K562 (cell line): ENCODE measurements around the gene MYL6B. TPM values are rescaled to one million over a fixed set of nuclear protein-coding genes. Genes with fewer than 3 reads are reported as not detected.
A peak's percentile ranks its signal among the peaks of the same experiment; 100 is the strongest.

ENCODE experiments used
- CC2D1A ChIP-seq: fragments of 450-650 bp; IDR thresholded peaks from 2 replicates; pipeline ENCODE4 v1.6.1; 2017; ENCODE audit warnings: mild to moderate bottlenecking
- JUN ChIP-seq, 2 experiments: sonication (generic) in 1 of 2; formaldehyde crosslinking in 1 of 2; IDR thresholded peaks; 2 replicates each; pipeline versions ENCODE4 v1.6.1 to v1.8.0; 2012 to 2022; ENCODE audit warnings: borderline replicate concordance in 2 of 2, mild to moderate bottlenecking in 2 of 2, improper control_type of control experiment in 1 of 2, low read depth in 1 of 2, low read length in 1 of 2, missing genetic modification reagents in 1 of 2
- KAT8 ChIP-seq: fragments of 450-650 bp; IDR thresholded peaks from 2 replicates; pipeline ENCODE4 v1.6.1; 2016; ENCODE audit warnings: low read depth, mild to moderate bottlenecking
- PML ChIP-seq: IDR thresholded peaks from 2 replicates; pipeline ENCODE4 v1.6.1; 2012; ENCODE audit warnings: low read length, inconsistent platforms
- REST ChIP-seq, 2 experiments: fragments of 450-650 bp; formaldehyde crosslinking in 1 of 2; IDR thresholded peaks; 2 replicates each; pipeline versions ENCODE4 v1.4.0 to v1.6.1; 2014 to 2020; ENCODE audit warnings: mild to moderate bottlenecking in 2 of 2, borderline replicate concordance in 1 of 2, low read depth in 1 of 2
- RFX1 ChIP-seq: fragments of 450-650 bp; IDR thresholded peaks from 2 replicates; pipeline ENCODE4 v1.6.1; 2016; ENCODE audit warnings: mild to moderate bottlenecking, moderate library complexity
- THRAP3 ChIP-seq: fragments of 450-650 bp; IDR thresholded peaks from 2 replicates; pipeline ENCODE4 v1.6.1; 2016; ENCODE audit warnings: mild to moderate bottlenecking, inconsistent platforms, borderline replicate concordance
- ZBED1 ChIP-seq: IDR thresholded peaks from 2 replicates; pipeline ENCODE4 v1.6.1; 2014
- ZC3H8 ChIP-seq: fragments of 450-650 bp; IDR thresholded peaks from 2 replicates; pipeline ENCODE4 v1.6.1; 2017
- ZFX ChIP-seq: sonication (generic); formaldehyde crosslinking; IDR thresholded peaks from 2 replicates; pipeline ENCODE4 v1.8.0; 2022; ENCODE audit warnings: mild to moderate bottlenecking, missing genetic modification reagents, moderate library complexity
- ZNF232 ChIP-seq: sonication (generic); formaldehyde crosslinking; IDR thresholded peaks from 2 replicates; pipeline ENCODE4 v1.8.0; 2022; ENCODE audit warnings: mild to moderate bottlenecking, missing genetic modification reagents
- ZNF507 ChIP-seq: conservative IDR thresholded peaks from 2 replicates; pipeline ENCODE4 v1.6.1; 2017; ENCODE audit warnings: missing genetic modification characterization, missing compliant biosample characterization
- polyA plus RNA-seq, 8 experiments: library from polyadenylated mRNA; depleted of rRNA in 4 of 8; stranded (reverse) in 5 of 8; unstranded in 3 of 8; fragments of >200 nt; fragmentation: Nextera tagmentation in 2 of 8; fragmentation: Illumina TruSeq in 1 of 8; extraction: Ambion mirVana in 2 of 8; extraction: Trizol in 1 of 8; gene quantifications; 2 replicates each; pipeline versions ENCODE4 v1.2.1 to v1.2.3, GENCODE V29; 2011 to 2014; ENCODE audit warnings: inconsistent platforms in 1 of 8, missing spikeins in 1 of 8
- total RNA-seq, 7 experiments: library from RNA; depleted of rRNA in 6 of 7; stranded (reverse); fragments of >200 nt in 6 of 7; fragmentation: Illumina TruSeq in 2 of 7; extraction: Trizol in 2 of 7; gene quantifications; 2 replicates each; pipeline versions ENCODE4 v1.2.1 to v1.2.3, GENCODE V29; 2011 to 2021; ENCODE audit warnings: low replicate concordance in 1 of 7
- TF ChIP-seq, protein P1 (sequence below): fragments of 450-650 bp; IDR thresholded peaks from 2 replicates; pipeline ENCODE4 v1.7.1; 2018; ENCODE audit warnings: mild to moderate bottlenecking, low read depth; ENCODE audit not compliant: partially characterized antibody

MYL6B gene
- total and polyA plus RNA-seq, 9 of the 15 experiments (the other 6 are each of a cell fraction or from before 2014, with no cell fraction given) = 42.8 to 77.3 (median 68.6) TPM

DNA sequence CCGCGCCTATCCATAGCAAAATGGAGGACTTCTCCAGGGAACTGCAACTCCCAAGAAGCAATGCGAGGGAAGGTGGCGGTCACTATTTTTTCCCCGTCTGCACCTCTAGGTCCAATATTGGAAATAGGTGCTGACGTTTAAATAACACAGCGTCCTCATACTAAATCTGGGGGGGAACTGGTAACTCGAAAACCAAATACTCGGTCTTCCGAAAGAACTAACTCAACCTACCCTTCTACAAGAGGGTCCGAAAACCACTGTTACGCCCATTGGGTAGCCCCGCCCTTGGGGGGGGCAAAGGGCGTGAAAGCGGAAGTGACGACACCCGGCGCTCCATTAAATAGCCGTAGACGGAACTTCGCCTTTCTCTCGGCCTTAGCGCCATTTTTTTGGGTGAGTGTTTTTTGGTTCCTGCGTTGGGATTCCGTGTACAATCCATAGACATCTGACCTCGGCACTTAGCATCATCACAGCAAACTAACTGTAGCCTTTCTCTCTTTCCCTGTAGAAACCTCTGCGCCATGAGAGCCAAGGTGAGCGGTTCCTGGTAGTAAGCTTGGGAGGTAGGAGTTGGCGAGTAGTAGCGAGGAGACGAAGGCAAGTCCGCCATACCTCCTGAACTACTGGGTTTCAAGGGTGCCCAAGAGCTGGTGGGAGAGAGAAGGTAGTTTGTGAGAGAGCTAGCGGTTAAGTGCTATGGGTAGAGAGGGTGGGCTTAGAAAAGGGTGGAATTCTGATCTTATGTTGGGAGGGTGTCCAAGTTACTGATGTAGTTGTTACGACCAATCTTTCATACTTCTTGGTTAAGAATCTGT, 35.9 kb upstream of the MYL6B start, which contains the start of gene RPL41 (continued):
- TF ChIP-seq REST (IDR thresholded peaks at IDR 0.05; ENCODE audit: borderline replicate concordance) = no peak
- TF ChIP-seq REST (CRISPR knock-in tag; IDR thresholded peaks at IDR 0.05; ENCODE audit: low read depth) = peak; percentile 58; the same call in 1 of the 2 replicates
- TF ChIP-seq ZBED1 = peak; percentile 65; the same call in 1 of the 2 replicates
- TF ChIP-seq ZFX (CRISPR knock-in tag) = peak; percentile 81
- TF ChIP-seq ZC3H8 = peak; percentile 71; the same call in 1 of the 2 replicates
- TF ChIP-seq, protein P1, sequence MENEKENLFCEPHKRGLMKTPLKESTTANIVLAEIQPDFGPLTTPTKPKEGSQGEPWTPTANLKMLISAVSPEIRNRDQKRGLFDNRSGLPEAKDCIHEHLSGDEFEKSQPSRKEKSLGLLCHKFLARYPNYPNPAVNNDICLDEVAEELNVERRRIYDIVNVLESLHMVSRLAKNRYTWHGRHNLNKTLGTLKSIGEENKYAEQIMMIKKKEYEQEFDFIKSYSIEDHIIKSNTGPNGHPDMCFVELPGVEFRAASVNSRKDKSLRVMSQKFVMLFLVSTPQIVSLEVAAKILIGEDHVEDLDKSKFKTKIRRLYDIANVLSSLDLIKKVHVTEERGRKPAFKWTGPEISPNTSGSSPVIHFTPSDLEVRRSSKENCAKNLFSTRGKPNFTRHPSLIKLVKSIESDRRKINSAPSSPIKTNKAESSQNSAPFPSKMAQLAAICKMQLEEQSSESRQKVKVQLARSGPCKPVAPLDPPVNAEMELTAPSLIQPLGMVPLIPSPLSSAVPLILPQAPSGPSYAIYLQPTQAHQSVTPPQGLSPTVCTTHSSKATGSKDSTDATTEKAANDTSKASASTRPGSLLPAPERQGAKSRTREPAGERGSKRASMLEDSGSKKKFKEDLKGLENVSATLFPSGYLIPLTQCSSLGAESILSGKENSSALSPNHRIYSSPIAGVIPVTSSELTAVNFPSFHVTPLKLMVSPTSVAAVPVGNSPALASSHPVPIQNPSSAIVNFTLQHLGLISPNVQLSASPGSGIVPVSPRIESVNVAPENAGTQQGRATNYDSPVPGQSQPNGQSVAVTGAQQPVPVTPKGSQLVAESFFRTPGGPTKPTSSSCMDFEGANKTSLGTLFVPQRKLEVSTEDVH = peak; percentile 75
- TF ChIP-seq ZNF232 (CRISPR knock-in tag) = peak; percentile 8; the same call in 1 of the 2 replicates
- peak; percentile 70 for TF ChIP-seq JUN (IDR thresholded peaks at IDR 0.05; ENCODE audit: borderline replicate concordance, low read depth, low read length)
- TF ChIP-seq JUN (CRISPR knock-in tag; IDR thresholded peaks at IDR 0.05; ENCODE audit: borderline replicate concordance) = no peak
- TF ChIP-seq ZNF507 (tag) = no peak
- TF ChIP-seq CC2D1A = peak; percentile 18; the same call in 1 of the 2 replicates
- peak; percentile 97 for TF ChIP-seq PML
- no peak; the same call in 1 of the 2 replicates for TF ChIP-seq KAT8
- TF ChIP-seq RFX1 = 0 out of 2 replicates have a peak, but pooled peaks have one; percentile 8
- TF ChIP-seq THRAP3 = peak; percentile 93; the same call in 1 of the 2 replicates
